Smooth muscle cell (in vitro differentiated cells): ENCODE data around the gene LIMK2. TPM values are rescaled to one million over a fixed set of nuclear protein-coding genes. Genes with fewer than 3 reads are reported as not detected.
"Not testable (repeated sequence)": the region's sequence is repeated elsewhere in the genome, so short reads cannot be mapped to it uniquely, and the experiment has no call there.

Experiments
- DNase-seq: peaks from one replicate; lab custom pipeline; 2025; ENCODE audit not compliant: unreplicated experiment; lab: John Stamatoyannopoulos, UW
- H2AFZ ChIP-seq: fragments of 200-600 bp; sonication (generic); 2 replicates; pipeline ENCODE4 v1.6.0; 2016; ENCODE audit warnings: antibody characterized with exemption, low read depth, mild to moderate bottlenecking
- H3F3A ChIP-seq: fragments of 200-600 bp; sonication (generic); 2 replicates; pipeline ENCODE4 v1.6.0; 2017; ENCODE audit warnings: antibody characterized with exemption, low read depth
- H3K27ac ChIP-seq: fragments of 200-600 bp; sonication (generic); 2 replicates; pipeline ENCODE4 v1.5.1; 2016; ENCODE audit warnings: low read depth, mild to moderate bottlenecking
- H3K27me3 ChIP-seq: fragments of 200-600 bp; sonication (generic); 2 replicates; pipeline ENCODE4 v1.6.1; 2016; ENCODE audit warnings: low read depth, mild to moderate bottlenecking
- H3K36me3 ChIP-seq: fragments of 200-600 bp; sonication (generic); 2 replicates; pipeline ENCODE4 v1.5.1; 2016; ENCODE audit warnings: low read depth
- H3K4me1 ChIP-seq: fragments of 200-600 bp; sonication (generic); 2 replicates; pipeline ENCODE4 v1.5.1; 2016; ENCODE audit warnings: low read depth
- H3K4me2 ChIP-seq: fragments of 200-600 bp; sonication (generic); 2 replicates; pipeline ENCODE4 v1.6.0; 2016; ENCODE audit warnings: mild to moderate bottlenecking
- H3K4me3 ChIP-seq: fragments of 200-600 bp; sonication (generic); 2 replicates; pipeline ENCODE4 v1.5.1; 2016; ENCODE audit warnings: mild to moderate bottlenecking
- H3K79me2 ChIP-seq: fragments of 200-600 bp; sonication (generic); 2 replicates; pipeline ENCODE4 v1.6.0; 2016; ENCODE audit warnings: low read depth, mild to moderate bottlenecking
- H3K9ac ChIP-seq: fragments of 200-600 bp; sonication (generic); 2 replicates; pipeline ENCODE4 v1.6.0; 2016; ENCODE audit warnings: low read depth
- H3K9me3 ChIP-seq: fragments of 200-600 bp; sonication (generic); replicated peaks from 2 replicates; pipeline ENCODE4 v1.5.1; 2016; ENCODE audit warnings: low read depth
- H4K20me1 ChIP-seq: fragments of 200-600 bp; sonication (generic); 2 replicates; pipeline ENCODE4 v1.6.0; 2016; ENCODE audit warnings: low read depth
- WGBS: methylation state at CpG from one replicate; pipeline ENCODE4 v1.1.7; 2016; ENCODE audit warnings: low lambda C conversion rate; 5-methylcytosine and 5-hydroxymethylcytosine counted together
- polyA plus RNA-seq: library from polyadenylated mRNA; unstranded; fragments of >200 nt; fragmentation: Nextera tagmentation; extraction: Ambion mirVana; gene quantifications from 2 replicates; pipeline ENCODE4 v1.2.1, GENCODE V29; 2016
- total RNA-seq: library from RNA; depleted of rRNA; stranded (reverse); fragments of >200 nt; gene quantifications from 2 replicates; pipeline ENCODE4 v1.2.3, GENCODE V29; 2014
- TF ChIP-seq, protein P1 (sequence below): fragments of 200-600 bp; sonication (generic); IDR thresholded peaks from 2 replicates; pipeline ENCODE4 v1.5.1; 2017; ENCODE audit warnings: borderline replicate concordance, mild to moderate bottlenecking, antibody characterized with exemption; ENCODE audit not compliant: insufficient read depth, poor library complexity, severe bottlenecking

Gene LIMK2
- total and polyA plus RNA-seq, 2 experiments from 2014 or later: 85.7 to 126 TPM

DNA sequence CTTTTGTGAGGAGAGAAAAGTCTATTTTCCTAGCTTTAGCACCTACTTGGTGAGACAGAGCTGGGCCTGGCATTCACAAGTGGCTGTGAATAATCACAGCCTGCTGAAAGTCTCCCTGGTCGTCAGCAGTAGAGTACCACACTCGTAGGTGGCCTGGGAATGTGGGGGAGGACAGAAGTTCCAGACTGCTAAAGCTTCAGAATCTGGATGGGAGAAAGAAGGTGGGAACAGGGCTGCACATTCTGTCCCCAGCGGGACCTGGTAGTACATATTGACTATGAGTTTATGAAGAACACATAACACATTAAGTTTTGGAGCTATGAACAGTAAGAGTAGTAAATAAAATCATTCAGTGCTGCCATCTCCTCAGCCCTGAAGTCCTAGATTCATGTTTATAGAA, 19.0 kb upstream of the LIMK2 start:
- no peak overlapping the region for H3K9ac ChIP-seq
- DNase-seq: no peak
- H3K27ac ChIP-seq: peak overlapping the region; percentile 30
- H3K9me3 ChIP-seq: no peaks in the 10 kb centered on the region
- peaks cover 11% of the 10 kb centered on the region for H3K79me2 ChIP-seq
- no peaks in the 10 kb centered on the region for H3F3A ChIP-seq
- H3K36me3 ChIP-seq: no peaks in the 10 kb centered on the region
- no peak overlapping the region for H2AFZ ChIP-seq
- H3K27me3 ChIP-seq: no peaks in the 10 kb centered on the region
- H3K4me1 ChIP-seq: no peaks in the 10 kb centered on the region
- TF ChIP-seq, protein P1, sequence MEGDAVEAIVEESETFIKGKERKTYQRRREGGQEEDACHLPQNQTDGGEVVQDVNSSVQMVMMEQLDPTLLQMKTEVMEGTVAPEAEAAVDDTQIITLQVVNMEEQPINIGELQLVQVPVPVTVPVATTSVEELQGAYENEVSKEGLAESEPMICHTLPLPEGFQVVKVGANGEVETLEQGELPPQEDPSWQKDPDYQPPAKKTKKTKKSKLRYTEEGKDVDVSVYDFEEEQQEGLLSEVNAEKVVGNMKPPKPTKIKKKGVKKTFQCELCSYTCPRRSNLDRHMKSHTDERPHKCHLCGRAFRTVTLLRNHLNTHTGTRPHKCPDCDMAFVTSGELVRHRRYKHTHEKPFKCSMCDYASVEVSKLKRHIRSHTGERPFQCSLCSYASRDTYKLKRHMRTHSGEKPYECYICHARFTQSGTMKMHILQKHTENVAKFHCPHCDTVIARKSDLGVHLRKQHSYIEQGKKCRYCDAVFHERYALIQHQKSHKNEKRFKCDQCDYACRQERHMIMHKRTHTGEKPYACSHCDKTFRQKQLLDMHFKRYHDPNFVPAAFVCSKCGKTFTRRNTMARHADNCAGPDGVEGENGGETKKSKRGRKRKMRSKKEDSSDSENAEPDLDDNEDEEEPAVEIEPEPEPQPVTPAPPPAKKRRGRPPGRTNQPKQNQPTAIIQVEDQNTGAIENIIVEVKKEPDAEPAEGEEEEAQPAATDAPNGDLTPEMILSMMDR: no peak
- WGBS: 49% methylated on average over 3 of the region's 3 CpGs
- no peak overlapping the region for H3K4me2 ChIP-seq
- no peak overlapping the region for H3K4me3 ChIP-seq
- H4K20me1 ChIP-seq: peaks cover 39% of the 10 kb centered on the region

DNA sequence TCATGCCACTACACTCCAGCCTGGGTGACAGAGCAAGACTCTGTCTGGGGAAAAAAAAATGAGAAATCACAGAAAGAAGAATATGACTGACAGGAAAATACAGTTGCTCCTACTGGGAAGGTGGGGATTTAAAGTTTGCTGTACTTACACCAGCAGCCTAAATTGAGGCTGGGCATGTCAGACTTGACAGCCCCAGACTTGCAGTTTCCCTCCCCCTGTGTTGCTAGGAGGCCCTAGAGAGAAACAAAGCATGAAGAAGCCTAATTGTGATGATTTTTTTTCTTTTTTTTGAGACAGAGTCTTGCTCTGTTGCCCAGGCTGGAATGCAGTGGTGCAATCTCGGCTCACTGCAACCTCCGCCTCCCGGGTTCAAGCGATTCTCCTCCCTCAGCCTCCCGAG, 17.4 kb upstream of the LIMK2 start:
- H3F3A ChIP-seq, H3K4me1 ChIP-seq, H3K79me2 ChIP-seq, H3K9ac ChIP-seq, H3K9me3 ChIP-seq, H3K27ac ChIP-seq, H3K4me2 ChIP-seq, H2AFZ ChIP-seq, H3K4me3 ChIP-seq, DNase-seq, H3K36me3 ChIP-seq, H3K27me3 ChIP-seq: not testable (repeated sequence)
- peaks cover 33% of the 10 kb centered on the region for H4K20me1 ChIP-seq
- WGBS: 97% methylated on average over 5 of the region's 5 CpGs

DNA sequence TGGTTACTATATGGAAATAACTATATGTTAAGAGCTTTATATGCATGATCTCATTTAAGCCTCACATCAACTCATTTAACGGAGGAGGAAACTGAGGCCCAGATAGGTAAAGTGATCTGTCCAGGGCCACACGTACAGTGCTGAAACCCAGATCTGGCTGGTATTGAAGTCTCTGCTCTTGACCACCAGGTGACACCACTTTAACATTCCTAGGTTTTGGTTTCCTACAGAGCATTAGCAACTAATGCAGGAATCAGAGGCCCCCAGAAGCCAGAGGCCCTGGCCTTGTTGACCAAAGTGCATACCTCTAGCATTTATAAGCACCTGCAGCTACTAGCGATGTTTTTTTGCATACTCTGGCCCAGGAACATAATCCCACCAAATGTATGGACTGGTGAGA, 12.9 kb upstream of the LIMK2 start:
- Histone ChIP-seq H3K4me2 (no peak overlapping the region), H3K4me1 (no peaks in the 10 kb centered on the region), H3F3A (no peaks in the 10 kb centered on the region), H3K4me3 (no peak overlapping the region), H4K20me1 (peaks cover 9% of the 10 kb centered on the region), H3K27me3 (no peaks in the 10 kb centered on the region), H3K9ac (no peak overlapping the region), H3K9me3 (no peaks in the 10 kb centered on the region), H3K27ac (no peak overlapping the region), H3K36me3 (peaks cover 2% of the 10 kb centered on the region), H3K79me2 (no peaks in the 10 kb centered on the region), H2AFZ (no peak overlapping the region)
- no peak for DNase-seq
- TF ChIP-seq, protein P1: no peak
- 79% methylated on average over 3 of the region's 3 CpGs for WGBS

DNA sequence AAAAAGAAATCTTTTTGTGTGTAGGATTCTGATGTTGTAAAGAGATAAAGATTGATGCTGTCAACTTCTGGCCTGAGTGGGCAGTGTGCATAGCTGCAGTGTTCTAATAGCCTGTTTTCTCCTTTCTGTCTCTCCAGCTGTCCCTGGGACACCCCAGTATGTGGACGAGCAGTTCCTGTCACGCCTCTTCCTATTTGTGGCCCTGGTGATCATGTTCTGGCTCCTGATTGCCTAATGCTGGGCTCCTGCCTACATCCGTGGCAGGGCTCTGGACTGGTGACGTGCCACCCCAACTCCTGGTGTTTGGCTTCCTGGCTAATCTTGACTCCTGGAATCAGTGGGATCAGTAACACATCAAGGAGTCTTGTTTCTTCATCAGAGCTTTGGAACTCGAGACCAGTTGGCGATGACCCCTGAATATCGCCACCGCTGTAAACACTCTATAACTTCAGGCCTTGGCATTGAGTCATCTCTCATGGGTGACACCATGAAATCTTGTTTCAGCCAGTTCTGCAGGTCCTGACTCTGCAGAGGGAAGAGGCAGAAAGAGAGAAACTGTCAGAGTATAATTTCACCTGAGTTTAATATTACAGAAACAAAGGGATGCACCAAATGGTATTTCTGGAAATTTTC, 7.6 kb upstream of the LIMK2 start:
- H3K27ac ChIP-seq, H3K9me3 ChIP-seq, DNase-seq, H2AFZ ChIP-seq, H3K4me2 ChIP-seq, H3K9ac ChIP-seq, H3K36me3 ChIP-seq, H3K79me2 ChIP-seq, H3K4me3 ChIP-seq, H3K4me1 ChIP-seq, H3F3A ChIP-seq, H3K27me3 ChIP-seq, H4K20me1 ChIP-seq: not testable (repeated sequence)
- WGBS: 80% methylated on average over 8 of the region's 8 CpGs

DNA sequence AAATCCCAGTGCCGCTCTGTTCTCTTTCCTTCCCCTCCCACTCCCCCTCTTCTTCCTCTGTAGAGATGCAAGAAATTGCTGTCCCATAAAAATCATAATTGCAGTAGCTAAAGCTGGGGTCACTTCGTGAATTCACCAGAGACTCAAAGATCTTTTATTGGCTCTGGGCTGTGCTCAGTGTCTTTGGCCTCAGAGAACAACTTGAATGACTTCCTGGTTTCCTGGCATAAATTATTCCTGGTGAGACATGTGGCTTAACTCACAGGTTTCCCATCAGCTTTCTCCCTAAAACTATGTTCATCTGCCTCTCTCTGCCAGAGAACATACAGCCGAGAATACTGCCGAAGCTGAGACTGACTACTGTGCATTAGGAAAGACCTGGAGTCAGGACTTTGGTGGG, 7.0 kb upstream of the LIMK2 start:
- H3K36me3 ChIP-seq, H3K4me2 ChIP-seq, H3F3A ChIP-seq, H3K4me1 ChIP-seq, H3K79me2 ChIP-seq, H3K9ac ChIP-seq, DNase-seq, H3K4me3 ChIP-seq, H2AFZ ChIP-seq, H3K9me3 ChIP-seq, H3K27ac ChIP-seq, H4K20me1 ChIP-seq, H3K27me3 ChIP-seq: not testable (repeated sequence)
- 76% methylated on average over 4 of the region's 4 CpGs for WGBS

DNA sequence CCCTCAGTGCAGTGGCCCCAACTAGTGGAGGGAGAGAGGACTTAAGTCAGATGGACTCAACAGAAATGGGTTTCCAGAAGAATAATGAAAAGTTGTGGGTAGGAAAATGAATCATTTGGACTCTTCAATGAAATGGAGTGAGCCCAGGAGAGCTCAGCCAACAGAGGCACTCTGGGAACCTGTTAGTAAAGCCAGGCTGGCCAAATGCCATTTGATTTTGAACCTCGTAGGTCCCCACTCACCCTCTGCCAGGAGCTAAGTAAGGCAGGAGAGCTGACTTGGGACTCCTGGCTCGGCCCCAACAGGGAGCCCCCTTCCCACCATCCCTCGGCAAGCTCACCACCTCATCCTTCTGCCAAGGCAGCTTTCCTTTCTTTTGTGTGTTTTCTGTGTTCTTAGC, 5.6 kb upstream of the LIMK2 start:
- peak overlapping the region; percentile 67 for H3K27ac ChIP-seq
- H3K9me3 ChIP-seq, H3K79me2 ChIP-seq, H3F3A ChIP-seq, DNase-seq, H3K9ac ChIP-seq, H3K27me3 ChIP-seq, H3K4me1 ChIP-seq, H2AFZ ChIP-seq, H3K4me3 ChIP-seq, H4K20me1 ChIP-seq, H3K4me2 ChIP-seq, H3K36me3 ChIP-seq: not testable (repeated sequence)
- WGBS: 94% methylated on average over 3 of the region's 3 CpGs
